Activated naive CD4-positive, alpha-beta T cell treated with anti-CD3 and anti-CD28 coated beads, Interleukin-2, amount 10 ng/mL, durations not matched to agents 7 days and 5 days (primary cell): ENCODE results near the gene CA10.

ENCODE experiments used
- CTCF ChIA-PET: fragments of 350-600 bp; sonication (Branson Sonifier 250); formaldehyde crosslinking; loops from one replicate; lab custom pipeline; 2021; ENCODE audit warnings: antibody characterized with exemption; lab: Charles Lee
- DNase-seq: peaks from one replicate; pipeline ENCODE4 v3.0.0-alpha.2; 2020
- H3K27ac Mint-ChIP-seq: one replicate; pipeline ENCODE4 v1.8.0; 2021; ENCODE audit warnings: mild to moderate bottlenecking, moderate library complexity, mixed read lengths
- H3K27me3 Mint-ChIP-seq: one replicate; pipeline ENCODE4 v1.8.0; 2021; ENCODE audit warnings: mild to moderate bottlenecking, mixed read lengths
- H3K36me3 Mint-ChIP-seq: one replicate; pipeline ENCODE4 v1.8.0; 2021; ENCODE audit warnings: mixed read lengths
- H3K4me1 Mint-ChIP-seq: one replicate; pipeline ENCODE4 v1.8.0; 2021; ENCODE audit warnings: mixed read lengths
- H3K4me3 Mint-ChIP-seq: one replicate; pipeline ENCODE4 v1.8.0; 2021; ENCODE audit warnings: mild to moderate bottlenecking, moderate library complexity, mixed read lengths
- H3K9me3 Mint-ChIP-seq: one replicate; pipeline ENCODE4 v1.8.0; 2021; ENCODE audit warnings: mixed read lengths

Gene CA10

GRCh38 chr17:52128721-52129120 lies 29.8 kb downstream of the CA10 start:
- Mint-ChIP-seq H3K27me3 (no peaks in the 10 kb centered on the region), H3K4me1 (no peaks in the 10 kb centered on the region), H3K4me3 (no peak overlapping the region), H3K9me3 (no peaks in the 10 kb centered on the region), H3K36me3 (no peaks in the 10 kb centered on the region), H3K27ac (no peak overlapping the region)
- DNase-seq = no peak
- CTCF ChIA-PET = no interaction called here

- H3K4me1 Mint-ChIP-seq = no peaks in the 10 kb centered on the region
These were observed 33.5 kb downstream of the CA10 start for GRCh38 chr17:52124993-52125392.

GRCh38 chr17:52124561-52124960 lies 34.0 kb downstream of the CA10 start:
- Mint-ChIP-seq H3K9me3 (no peaks in the 10 kb centered on the region), H3K4me1 (no peaks in the 10 kb centered on the region), H3K27ac (no peak overlapping the region), H3K4me3 (no peak overlapping the region), H3K27me3 (peaks cover 3% of the 10 kb centered on the region), H3K36me3 (no peaks in the 10 kb centered on the region)
- CTCF ChIA-PET = no interaction called here
- DNase-seq = no peak

More at GRCh38 chr17:52124993-52125392, 33.5 kb downstream of the CA10 start:
- CTCF ChIA-PET = no interaction called here
- Mint-ChIP-seq H3K27me3 (peaks cover 3% of the 10 kb centered on the region), H3K27ac (no peak overlapping the region), H3K9me3 (no peaks in the 10 kb centered on the region), H3K4me3 (no peak overlapping the region), H3K36me3 (no peaks in the 10 kb centered on the region)
- no peak for DNase-seq

- no peak overlapping the region for H3K27ac Mint-ChIP-seq
These were observed 38.0 kb downstream of the CA10 start for GRCh38 chr17:52120465-52120864.

GRCh38 chr17:52110923-52111581 lies 47.5 kb downstream of the CA10 start:
- Mint-ChIP-seq H3K36me3 (no peaks in the 10 kb centered on the region), H3K4me3 (no peak overlapping the region), H3K27ac (no peak overlapping the region), H3K4me1 (no peaks in the 10 kb centered on the region), H3K9me3 (no peaks in the 10 kb centered on the region), H3K27me3 (no peaks in the 10 kb centered on the region)
- CTCF ChIA-PET = interaction anchor here (0.6 kb wide), 1 partner anchor 119 kb away, joined by 3 read pairs; no protein-coding TSS in a partner anchor
- DNase-seq = no peak

More at GRCh38 chr17:52120465-52120864, 38.0 kb downstream of the CA10 start:
- peaks cover 3% of the 10 kb centered on the region for H3K27me3 Mint-ChIP-seq
- DNase-seq = no peak
- H3K9me3 Mint-ChIP-seq = peaks cover 2% of the 10 kb centered on the region
- CTCF ChIA-PET = no interaction called here
- H3K4me3 Mint-ChIP-seq = no peak overlapping the region
- no peaks in the 10 kb centered on the region for H3K4me1 Mint-ChIP-seq
- no peaks in the 10 kb centered on the region for H3K36me3 Mint-ChIP-seq

GRCh38 chr17:52106638-52107261 lies 51.8 kb downstream of the CA10 start:
- Mint-ChIP-seq H3K4me1 (no peaks in the 10 kb centered on the region), H3K27ac (no peak overlapping the region), H3K9me3 (no peaks in the 10 kb centered on the region), H3K36me3 (no peaks in the 10 kb centered on the region), H3K4me3 (no peak overlapping the region), H3K27me3 (no peaks in the 10 kb centered on the region)
- CTCF ChIA-PET = interaction anchor here (0.6 to 2.3 kb wide), 10 partner anchors 10 to 735 kb away, joined by 3 to 21 read pairs (median 4); no protein-coding TSS in a partner anchor
- peak; percentile 55 for DNase-seq

GRCh38 chr17:52106072-52106471 lies 52.4 kb downstream of the CA10 start:
- Mint-ChIP-seq H3K27me3 (no peaks in the 10 kb centered on the region), H3K27ac (no peak overlapping the region), H3K36me3 (no peaks in the 10 kb centered on the region), H3K4me3 (no peak overlapping the region), H3K9me3 (no peaks in the 10 kb centered on the region), H3K4me1 (no peaks in the 10 kb centered on the region)
- CTCF ChIA-PET = interaction anchor here (1.0 to 2.3 kb wide), 8 partner anchors 10 to 734 kb away, joined by 3 to 21 read pairs (median 6); no protein-coding TSS in a partner anchor
- DNase-seq = no peak

GRCh38 chr17:52105591-52105990 lies 52.9 kb downstream of the CA10 start:
- Mint-ChIP-seq H3K4me3 (no peak overlapping the region), H3K27me3 (no peaks in the 10 kb centered on the region), H3K36me3 (no peaks in the 10 kb centered on the region), H3K9me3 (no peaks in the 10 kb centered on the region), H3K4me1 (no peaks in the 10 kb centered on the region), H3K27ac (no peak overlapping the region)
- CTCF ChIA-PET = interaction anchor here (1.4 to 2.3 kb wide), 4 partner anchors 21 to 734 kb away, joined by 5 to 21 read pairs (median 10); no protein-coding TSS in a partner anchor
- no peak for DNase-seq

GRCh38 chr17:52096056-52096455 lies 62.5 kb downstream of the CA10 start:
- Mint-ChIP-seq H3K27me3 (no peaks in the 10 kb centered on the region), H3K9me3 (no peaks in the 10 kb centered on the region), H3K4me1 (no peaks in the 10 kb centered on the region), H3K27ac (no peak overlapping the region), H3K36me3 (no peaks in the 10 kb centered on the region), H3K4me3 (no peak overlapping the region)
- CTCF ChIA-PET = no interaction called here
- no peak for DNase-seq

GRCh38 chr17:52084176-52084575 lies 74.3 kb downstream of the CA10 start:
- DNase-seq = no peak
- no peaks in the 10 kb centered on the region for H3K4me1 Mint-ChIP-seq
- H3K36me3 Mint-ChIP-seq = no peaks in the 10 kb centered on the region
- H3K27me3 Mint-ChIP-seq = no peaks in the 10 kb centered on the region
- no peak overlapping the region for H3K4me3 Mint-ChIP-seq
- no peak overlapping the region for H3K27ac Mint-ChIP-seq
- CTCF ChIA-PET = interaction anchor here (2.0 kb wide), 1 partner anchor 22 kb away, joined by 8 read pairs; no protein-coding TSS in a partner anchor
- no peaks in the 10 kb centered on the region for H3K9me3 Mint-ChIP-seq

GRCh38 chr17:52079496-52079895 lies 79.0 kb downstream of the CA10 start:
- Mint-ChIP-seq H3K4me3 (no peak overlapping the region), H3K4me1 (no peaks in the 10 kb centered on the region), H3K27ac (no peak overlapping the region), H3K9me3 (no peaks in the 10 kb centered on the region), H3K27me3 (no peaks in the 10 kb centered on the region), H3K36me3 (no peaks in the 10 kb centered on the region)
- DNase-seq = no peak
- CTCF ChIA-PET = no interaction called here

- Mint-ChIP-seq H3K4me1 (no peaks in the 10 kb centered on the region), H3K27ac (no peak overlapping the region), H3K27me3 (no peaks in the 10 kb centered on the region), H3K9me3 (peaks cover 2% of the 10 kb centered on the region), H3K36me3 (no peaks in the 10 kb centered on the region), H3K4me3 (no peak overlapping the region)
- no peak for DNase-seq
- CTCF ChIA-PET = no interaction called here
These were observed 86.8 kb downstream of the CA10 start for GRCh38 chr17:52071712-52072111.

- Mint-ChIP-seq H3K27ac (no peak overlapping the region), H3K27me3 (no peaks in the 10 kb centered on the region), H3K4me3 (no peak overlapping the region), H3K9me3 (peaks cover 5% of the 10 kb centered on the region), H3K36me3 (no peaks in the 10 kb centered on the region), H3K4me1 (no peaks in the 10 kb centered on the region)
- DNase-seq = no peak
- CTCF ChIA-PET = no interaction called here
These were observed 93.7 kb downstream of the CA10 start for GRCh38 chr17:52064791-52065211.

GRCh38 chr17:52049496-52049895 lies 109.0 kb downstream of the CA10 start:
- H3K9me3 Mint-ChIP-seq = no peaks in the 10 kb centered on the region
- H3K27me3 Mint-ChIP-seq = no peaks in the 10 kb centered on the region
- no peaks in the 10 kb centered on the region for H3K4me1 Mint-ChIP-seq
- H3K4me3 Mint-ChIP-seq = no peak overlapping the region
- no peaks in the 10 kb centered on the region for H3K36me3 Mint-ChIP-seq
- DNase-seq = no peak
- no peak overlapping the region for H3K27ac Mint-ChIP-seq
- CTCF ChIA-PET = no interaction called here

GRCh38 chr17:52049051-52049450 lies 109.5 kb downstream of the CA10 start:
- H3K27ac Mint-ChIP-seq = no peak overlapping the region
- H3K27me3 Mint-ChIP-seq = no peaks in the 10 kb centered on the region
- H3K4me3 Mint-ChIP-seq = no peak overlapping the region
- DNase-seq = no peak
- CTCF ChIA-PET = no interaction called here
- no peaks in the 10 kb centered on the region for H3K4me1 Mint-ChIP-seq
- no peaks in the 10 kb centered on the region for H3K9me3 Mint-ChIP-seq
- no peaks in the 10 kb centered on the region for H3K36me3 Mint-ChIP-seq
